Coronary artery (tissue), 2 donors: ENCODE results near the gene ZNF322.

ENCODE experiments used
- DNase-seq: peaks from one replicate; pipeline ENCODE4 v3.0.0-alpha.2; 2017; ENCODE audit warnings: low spot score
- H3K27ac ChIP-seq, 2 donors: fragments of 200-600 bp; sonication (generic); one replicate each; pipeline ENCODE4 v1.5.1; 2016 to 2019
- H3K4me3 ChIP-seq: fragments of 200-600 bp; sonication (generic); 2 replicates; pipeline ENCODE4 v1.5.1; 2016; ENCODE audit warnings: mild to moderate bottlenecking, moderate library complexity
- TF ChIP-seq, protein P1 (sequence below): fragments of 200-600 bp; sonication (generic); IDR thresholded peaks from one replicate; pipeline ENCODE4 v1.5.1; 2019; ENCODE audit warnings: antibody characterized with exemption

ZNF322 gene

DNA sequence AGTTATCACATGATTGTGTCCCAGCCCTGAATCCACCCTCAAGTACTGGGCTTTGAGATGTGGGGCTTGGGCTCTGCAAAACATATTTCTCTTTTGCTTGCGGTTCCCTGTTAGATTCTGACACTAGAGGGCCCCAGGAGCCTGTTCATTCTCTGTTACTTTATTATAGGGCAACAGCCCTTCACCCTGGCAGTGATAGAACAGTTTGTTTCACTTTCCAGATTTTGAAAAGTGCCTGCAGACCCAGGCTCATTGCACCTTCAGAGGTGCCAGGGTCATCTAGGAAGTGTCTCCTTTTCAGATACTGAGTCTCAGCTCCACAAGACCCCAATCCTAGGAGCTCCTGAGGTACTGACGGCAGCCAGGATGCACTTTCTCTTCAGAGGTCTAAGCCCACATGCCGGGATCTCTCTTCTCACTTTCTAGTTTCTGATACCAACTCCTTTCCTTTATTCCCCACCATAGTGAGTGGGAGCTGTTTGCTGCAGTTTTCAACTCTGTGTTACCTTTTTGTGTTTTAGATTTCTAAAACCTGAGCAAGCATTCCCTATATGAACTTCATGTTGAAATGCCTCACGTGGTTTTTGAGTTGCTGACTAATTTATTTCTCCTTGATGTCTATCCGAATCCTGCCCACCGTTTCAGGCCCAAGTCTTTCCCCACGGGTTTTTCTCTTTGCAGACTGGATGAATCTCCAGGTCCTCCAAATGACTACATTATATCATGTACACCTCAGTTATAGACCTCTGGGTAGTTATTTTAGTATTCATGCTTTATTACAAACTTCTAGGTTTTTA is 51.9 kb downstream of the ZNF322 start:
- DNase-seq, result no peak
- TF ChIP-seq, protein P1, sequence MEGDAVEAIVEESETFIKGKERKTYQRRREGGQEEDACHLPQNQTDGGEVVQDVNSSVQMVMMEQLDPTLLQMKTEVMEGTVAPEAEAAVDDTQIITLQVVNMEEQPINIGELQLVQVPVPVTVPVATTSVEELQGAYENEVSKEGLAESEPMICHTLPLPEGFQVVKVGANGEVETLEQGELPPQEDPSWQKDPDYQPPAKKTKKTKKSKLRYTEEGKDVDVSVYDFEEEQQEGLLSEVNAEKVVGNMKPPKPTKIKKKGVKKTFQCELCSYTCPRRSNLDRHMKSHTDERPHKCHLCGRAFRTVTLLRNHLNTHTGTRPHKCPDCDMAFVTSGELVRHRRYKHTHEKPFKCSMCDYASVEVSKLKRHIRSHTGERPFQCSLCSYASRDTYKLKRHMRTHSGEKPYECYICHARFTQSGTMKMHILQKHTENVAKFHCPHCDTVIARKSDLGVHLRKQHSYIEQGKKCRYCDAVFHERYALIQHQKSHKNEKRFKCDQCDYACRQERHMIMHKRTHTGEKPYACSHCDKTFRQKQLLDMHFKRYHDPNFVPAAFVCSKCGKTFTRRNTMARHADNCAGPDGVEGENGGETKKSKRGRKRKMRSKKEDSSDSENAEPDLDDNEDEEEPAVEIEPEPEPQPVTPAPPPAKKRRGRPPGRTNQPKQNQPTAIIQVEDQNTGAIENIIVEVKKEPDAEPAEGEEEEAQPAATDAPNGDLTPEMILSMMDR, result no peak
- no peak overlapping the region for H3K27ac ChIP-seq
- peak overlapping the region; percentile 39 for H3K4me3 ChIP-seq

GRCh38 chr6:26604797-26605196 is 54.7 kb downstream of the ZNF322 start:
- TF ChIP-seq, protein P1, result no peak
- Histone ChIP-seq H3K27ac (no peak overlapping the region), H3K4me3 (no peak overlapping the region)
- no peak for DNase-seq

- no peak for DNase-seq
- Histone ChIP-seq H3K4me3 (no peak overlapping the region), H3K27ac (no peak overlapping the region)
- TF ChIP-seq, protein P1, result no peak
These were observed 55.5 kb downstream of the ZNF322 start for GRCh38 chr6:26604026-26604425.

GRCh38 chr6:26602262-26602661 is 57.3 kb downstream of the ZNF322 start:
- TF ChIP-seq, protein P1, result no peak
- DNase-seq, result no peak
- Histone ChIP-seq H3K27ac (no peak overlapping the region), H3K4me3 (no peak overlapping the region)

- no peak for DNase-seq
- Histone ChIP-seq H3K4me3 (no peak overlapping the region), H3K27ac (no peak overlapping the region)
- TF ChIP-seq, protein P1, result no peak
These were observed 58.8 kb downstream of the ZNF322 start for GRCh38 chr6:26600759-26601158.

DNA sequence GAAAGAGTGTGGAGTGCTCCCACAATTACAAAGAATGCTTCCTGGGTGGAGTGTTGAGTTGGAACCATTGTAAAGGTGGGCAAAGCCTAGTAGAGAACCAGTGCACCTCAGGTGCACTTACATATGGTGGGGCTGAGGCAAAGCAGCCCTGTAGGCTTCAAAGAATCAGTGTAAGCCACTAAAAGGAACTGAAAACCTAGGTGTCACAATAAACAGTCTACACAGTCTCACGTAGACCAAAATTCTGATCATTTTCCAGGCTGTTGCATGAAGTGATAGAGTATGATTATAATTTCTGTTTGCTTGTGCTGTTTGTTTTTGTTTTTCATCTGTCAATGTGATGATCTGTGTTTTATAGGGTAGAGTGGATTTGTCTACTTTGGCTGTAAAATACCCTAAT is 60.0 kb downstream of the ZNF322 start:
- TF ChIP-seq, protein P1, result no peak
- no peak for DNase-seq
- Histone ChIP-seq H3K27ac (no peak overlapping the region), H3K4me3 (no peak overlapping the region)

DNA sequence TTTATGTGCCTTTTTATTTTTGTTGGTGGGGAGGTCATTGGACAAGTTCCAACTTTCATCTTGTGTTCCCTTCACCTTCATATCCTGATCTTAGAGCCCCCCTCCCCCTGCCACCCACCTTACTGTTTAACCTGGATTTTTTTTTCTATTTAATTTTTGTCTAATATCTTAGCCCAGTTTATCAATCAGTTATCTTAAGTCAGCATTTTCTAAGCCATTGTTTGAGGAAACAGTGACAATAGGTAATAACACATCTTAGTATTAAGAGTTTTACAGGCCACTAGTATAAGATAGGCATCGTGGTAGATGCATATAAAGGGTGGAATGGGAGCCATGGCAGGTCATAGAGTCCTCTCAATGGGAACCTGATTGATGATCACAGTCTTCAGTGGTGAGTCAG is 60.4 kb downstream of the ZNF322 start:
- no peak for DNase-seq
- TF ChIP-seq, protein P1, result no peak
- Histone ChIP-seq H3K27ac (no peak overlapping the region), H3K4me3 (no peak overlapping the region)
